B cell (primary cell): Measurements from ENCODE around the gene RNF26. TPM values are rescaled to one million over a fixed set of nuclear protein-coding genes. Genes with fewer than 3 reads are reported as not detected.

Experiments used
- ATAC-seq: fragments of 200-7000 bp; cut with Tn5 transposase; one replicate; pipeline ENCODE4 v1.10.0; 2021; ENCODE audit warnings: low read depth, mild to moderate bottlenecking, moderate number of reproducible peaks, moderate library complexity
- CTCF ChIA-PET: fragments of 350-600 bp; sonication (Branson Sonifier 250); formaldehyde crosslinking; loops from one replicate; lab custom pipeline; 2021; ENCODE audit warnings: antibody characterized with exemption, inconsistent platforms; lab: Charles Lee
- POLR2A ChIA-PET: fragments of 350-600 bp; sonication (Branson Sonifier 250); formaldehyde crosslinking; loops from one replicate; lab custom pipeline; 2021; ENCODE audit warnings: antibody characterized with exemption; lab: Charles Lee
- DNase-seq: peaks from one replicate; pipeline ENCODE4 v3.0.0; 2013
- H2AFZ ChIP-seq: 2 replicates; pipeline ENCODE4 v1.6.1; 2012; ENCODE audit warnings: mild to moderate bottlenecking, low read depth, low read length; ENCODE audit not compliant: insufficient read depth, poor library complexity, severe bottlenecking
- H3K27ac ChIP-seq, 2 donors: 1 replicate in 1 of 2; 2 replicates in 1 of 2; pipeline ENCODE4 v1.5.1; 2012 to 2013; ENCODE audit warnings: low read length in 2 of 2, mild to moderate bottlenecking in 2 of 2, moderate library complexity in 1 of 2
- H3K27me3 ChIP-seq, 4 experiments: fragments of 200-600 bp in 1 of 4; sonication (generic) in 1 of 4; replicated peaks in 1 of 4; 1 replicate in 2 of 4; 2 replicates in 2 of 4; pipeline versions ENCODE4 v1.6.1 to v1.7.0; 2013 to 2016; ENCODE audit warnings: low read length in 3 of 4, mild to moderate bottlenecking in 2 of 4, mixed read lengths in 1 of 4, moderate library complexity in 1 of 4; ENCODE audit not compliant: insufficient read depth in 4 of 4, control insufficient read depth in 3 of 4; ENCODE audit errors: control extremely low read depth in 1 of 4
- H3K36me3 ChIP-seq, 2 experiments: replicated peaks in 1 of 2; 1 replicate in 1 of 2; 2 replicates in 1 of 2; pipeline versions ENCODE4 v1.6.1 to v1.7.1; 2013; ENCODE audit warnings: low read length in 1 of 2; ENCODE audit not compliant: insufficient read depth in 2 of 2, control insufficient read depth in 1 of 2; ENCODE audit errors: control extremely low read depth in 1 of 2, extremely low read depth in 1 of 2
- H3K4me1 ChIP-seq, 2 donors: fragments of 200-600 bp in 1 of 2; sonication (generic) in 1 of 2; 1 replicate in 1 of 2; 2 replicates in 1 of 2; pipeline versions ENCODE4 v1.5.1 to v1.6.1; 2013 to 2017; ENCODE audit warnings: low read length in 2 of 2; ENCODE audit not compliant: control insufficient read depth in 2 of 2, insufficient read depth in 2 of 2
- H3K4me2 ChIP-seq: replicated peaks from 2 replicates; pipeline ENCODE3; 2012; ENCODE audit warnings: mild to moderate bottlenecking, low read depth, low read length; ENCODE audit not compliant: poor library complexity, severe bottlenecking
- H3K4me3 ChIP-seq, 5 experiments: fragments of 200-600 bp in 1 of 5; sonication (generic) in 1 of 5; 1 replicate in 3 of 5; 2 replicates in 2 of 5; pipeline versions ENCODE4 v1.5.1 to v1.7.0; 2011 to 2016; ENCODE audit warnings: low read length in 4 of 5, mild to moderate bottlenecking in 4 of 5, low read depth in 2 of 5, control low read depth in 1 of 5, moderate library complexity in 1 of 5; ENCODE audit not compliant: insufficient read depth in 1 of 5; ENCODE audit errors: control extremely low read depth in 1 of 5, extremely low read depth in 1 of 5
- H3K79me2 ChIP-seq: fragments of 200-600 bp; sonication (generic); one replicate; pipeline ENCODE4 v1.6.0; 2016; ENCODE audit warnings: low read length; ENCODE audit not compliant: control insufficient read depth, insufficient read depth
- H3K9ac ChIP-seq: fragments of 200-600 bp; sonication (generic); 2 replicates; pipeline ENCODE4 v1.6.1; 2017; ENCODE audit warnings: mild to moderate bottlenecking, low read length, moderate library complexity
- H3K9me3 ChIP-seq, 3 donors: one replicate each; pipeline versions ENCODE4 v1.6.1 to v1.7.1; 2013; ENCODE audit warnings: low read length in 2 of 3; ENCODE audit not compliant: control insufficient read depth in 2 of 3, insufficient read depth in 1 of 3; ENCODE audit errors: control extremely low read depth in 1 of 3
- H4K20me1 ChIP-seq: 2 replicates; pipeline ENCODE4 v1.6.0; 2012; ENCODE audit warnings: mild to moderate bottlenecking, low read length; ENCODE audit not compliant: insufficient read depth, control insufficient read depth, poor library complexity, severe bottlenecking
- H3K27ac Mint-ChIP-seq: one replicate; pipeline ENCODE4 v1.8.0; 2021; ENCODE audit warnings: mixed read lengths
- H3K27me3 Mint-ChIP-seq: one replicate; pipeline ENCODE4 v1.8.0; 2021; ENCODE audit warnings: mixed read lengths
- H3K4me1 Mint-ChIP-seq: one replicate; pipeline ENCODE4 v1.8.0; 2021; ENCODE audit warnings: mixed read lengths
- H3K4me3 Mint-ChIP-seq: one replicate; pipeline ENCODE4 v1.8.0; 2021; ENCODE audit warnings: mixed read lengths
- H3K9me3 Mint-ChIP-seq: one replicate; pipeline ENCODE4 v1.8.0; 2022; ENCODE audit warnings: mixed read lengths; ENCODE audit not compliant: insufficient read depth
- EZH2 ChIP-seq: IDR thresholded peaks from 2 replicates; pipeline ENCODE4 v1.6.1; 2012; ENCODE audit warnings: borderline replicate concordance, low read depth, mild to moderate bottlenecking, moderate library complexity, low read length; ENCODE audit not compliant: insufficient read depth, poor library complexity, severe bottlenecking
- WGBS: methylation state at CpG from one replicate; pipeline ENCODE4 v1.1.5; 2013; ENCODE audit warnings: missing lambda C conversion rate; ENCODE audit not compliant: insufficient coverage; 5-methylcytosine and 5-hydroxymethylcytosine counted together
- intact Hi-C: fragments of 100-400 bp; cut with micrococcal nuclease; formaldehyde crosslinking; loops from one replicate; pipeline ENCODE4 v1.10.0; 2022
- polyA minus RNA-seq: library from RNA; depleted of rRNA, polyadenylated mRNA; stranded (reverse); fragments of >200 nt; gene quantifications from 2 replicates; pipeline ENCODE4 v1.2.3, GENCODE V29; 2012
- polyA plus RNA-seq: library from polyadenylated mRNA; depleted of rRNA; stranded (reverse); fragments of >200 nt; gene quantifications from 2 replicates; pipeline ENCODE4 v1.2.3, GENCODE V29; 2012
- total RNA-seq, 2 donors: library from RNA; stranded (reverse); fragments of 120-200 nt in 1 of 2; gene quantifications; 1 replicate in 1 of 2; 2 replicates in 1 of 2; pipeline versions ENCODE4 v1.2.3 to v1.2.4, GENCODE V29; 2013 to 2022
- TF ChIP-seq, protein P1 (sequence below): fragments of 200-600 bp; IDR thresholded peaks from one replicate; pipeline ENCODE4 v1.8.0; 2022; ENCODE audit warnings: antibody characterized with exemption, mild to moderate bottlenecking

RNF26 gene
- total RNA-seq (21.3 and 21.8 TPM in 2 replicates), polyA plus RNA-seq (11.6 and 15.5 TPM in 2 replicates), polyA minus RNA-seq (5.0 and 11.0 TPM in 2 replicates)
- 2.9 TPM for total RNA-seq (2013)

DNA sequence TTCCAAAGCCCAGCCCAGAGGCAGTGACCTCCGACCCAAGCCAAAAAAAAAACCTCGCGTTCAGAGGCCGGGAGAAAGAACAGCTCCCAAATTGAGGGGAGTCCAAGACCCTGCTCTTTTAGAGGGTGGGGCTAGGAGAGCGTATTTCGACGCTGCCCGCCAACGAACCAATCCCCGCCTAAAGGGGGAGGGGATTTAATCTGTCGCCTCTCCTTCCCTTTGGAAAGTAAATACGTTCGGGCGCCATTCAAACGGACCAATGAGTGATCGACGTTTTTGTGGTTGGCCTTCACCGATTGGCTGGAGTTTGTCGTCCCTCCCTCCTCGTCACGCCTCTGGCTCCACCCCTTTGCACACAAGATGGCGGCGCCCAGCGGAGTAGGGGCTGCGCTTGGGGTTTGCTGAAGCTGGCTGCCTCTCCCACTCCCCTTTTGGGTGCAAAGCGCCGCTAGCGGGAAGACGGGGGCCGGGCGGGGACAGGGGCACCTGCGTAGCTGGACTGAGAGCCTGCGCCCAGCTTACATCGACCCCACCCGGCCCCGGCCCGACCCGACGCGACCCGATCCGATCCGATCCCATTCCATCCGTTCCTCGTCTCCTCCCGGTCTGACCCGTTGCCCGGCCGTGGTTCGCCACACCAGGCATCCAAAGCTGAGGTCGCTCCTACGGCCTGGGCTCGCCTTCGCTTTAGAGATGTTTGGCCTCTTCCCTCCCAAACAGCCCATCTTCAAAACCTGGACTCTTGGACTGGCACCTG lies at the start of gene RNF26:
RNF26 (plus strand) TSS at position 354 of the 757 bp plus-strand sequence. CDS start 596 bp downstream, outside the sequence.
- WGBS: under 1% methylated on average over 48 of the region's 54 CpGs
- ATAC-seq: peak; percentile 98
- CTCF ChIA-PET: interaction anchor here (1.5 to 2.3 kb wide), 3 partner anchors 10 to 47 kb away, joined by 6 to 12 read pairs (median 7); partner anchors contain the start of gene USP2

More for the DNA sequence above, at the start of gene RNF26:
- Mint-ChIP-seq H3K9me3 (no peaks in the 10 kb centered on the region), H3K4me3 (peak within 1 kb of the TSS; percentile 99), H3K27ac (peak within 1 kb of the TSS; percentile 95), H3K27me3 (peaks cover 16% of the 10 kb centered on the region), H3K4me1 (peaks cover 27% of the 10 kb centered on the region)
- Histone ChIP-seq H3K9me3 (no peaks in the 10 kb centered on the region), H3K27ac (peak within 1 kb of the TSS; percentile 59 to 83), H3K79me2 (peaks cover 14% of the 10 kb centered on the region), H3K9ac (peak within 1 kb of the TSS; percentile 88), H3K4me1 (peaks cover 10 to 19% of the 10 kb centered on the region in 2 donors), H3K36me3 (peaks cover 0 to 2% of the 10 kb centered on the region in 2 experiments), H3K27me3 (peaks cover 0 to 11% (median 7%) of the 10 kb centered on the region in 4 experiments), H3K4me3 (peak within 1 kb of the TSS; percentile 74 to 94 (median 88)), H3K4me2 (peak within 1 kb of the TSS; percentile 87), H2AFZ (peak within 1 kb of the TSS; percentile 90), H4K20me1 (peaks cover 7% of the 10 kb centered on the region)
- POLR2A ChIA-PET: interaction anchor here (0.9 to 1.1 kb wide), 2 partner anchors 12 to 267 kb away, joined by 3 read pairs; partner anchors contain the start of gene VPS11
- DNase-seq: peak; percentile 96
- intact Hi-C loops: loop anchor here (1.0 to 2.0 kb wide), 3 partner anchors 13 to 47 kb away; partner anchors contain the start of gene USP2
- TF ChIP-seq EZH2: no peak
- TF ChIP-seq, protein P1, sequence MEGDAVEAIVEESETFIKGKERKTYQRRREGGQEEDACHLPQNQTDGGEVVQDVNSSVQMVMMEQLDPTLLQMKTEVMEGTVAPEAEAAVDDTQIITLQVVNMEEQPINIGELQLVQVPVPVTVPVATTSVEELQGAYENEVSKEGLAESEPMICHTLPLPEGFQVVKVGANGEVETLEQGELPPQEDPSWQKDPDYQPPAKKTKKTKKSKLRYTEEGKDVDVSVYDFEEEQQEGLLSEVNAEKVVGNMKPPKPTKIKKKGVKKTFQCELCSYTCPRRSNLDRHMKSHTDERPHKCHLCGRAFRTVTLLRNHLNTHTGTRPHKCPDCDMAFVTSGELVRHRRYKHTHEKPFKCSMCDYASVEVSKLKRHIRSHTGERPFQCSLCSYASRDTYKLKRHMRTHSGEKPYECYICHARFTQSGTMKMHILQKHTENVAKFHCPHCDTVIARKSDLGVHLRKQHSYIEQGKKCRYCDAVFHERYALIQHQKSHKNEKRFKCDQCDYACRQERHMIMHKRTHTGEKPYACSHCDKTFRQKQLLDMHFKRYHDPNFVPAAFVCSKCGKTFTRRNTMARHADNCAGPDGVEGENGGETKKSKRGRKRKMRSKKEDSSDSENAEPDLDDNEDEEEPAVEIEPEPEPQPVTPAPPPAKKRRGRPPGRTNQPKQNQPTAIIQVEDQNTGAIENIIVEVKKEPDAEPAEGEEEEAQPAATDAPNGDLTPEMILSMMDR: no peak
